ENCODE results near the gene TARBP2. TPM values are rescaled to one million over a fixed set of nuclear protein-coding genes. Genes with fewer than 3 reads are reported as not detected.

TARBP2 gene
- total RNA-seq, 1 donor from 2014 or later, result 59.4 TPM

- Histone ChIP-seq H3K27me3 (ENCODE audit: control insufficient read depth, insufficient read depth, low read length) (no peaks in the 10 kb centered on the region), H3K4me3 (ENCODE audit: low read depth, low read length) (no peak overlapping the region), H3K36me3 (ENCODE audit: control insufficient read depth, insufficient read depth, low read length) (peaks cover 2% of the 10 kb centered on the region)
- no peak for TF ChIP-seq CTCF (IDR thresholded peaks at IDR 0.05; ENCODE audit: insufficient read depth, low read length, poor library complexity, severe bottlenecking)
- no peak for DNase-seq (ENCODE audit: low read depth)
These were observed 11.7 kb upstream of the TARBP2 start for GRCh38 chr12:53489242-53489864.

GRCh38 chr12:53492188-53492587 lies 8.9 kb upstream of the TARBP2 start:
- no peak for DNase-seq (ENCODE audit: low read depth)
- H3K27me3 ChIP-seq (ENCODE audit: control insufficient read depth, insufficient read depth, low read length), result no peaks in the 10 kb centered on the region
- H3K4me3 ChIP-seq (ENCODE audit: low read depth, low read length), result peak overlapping the region; percentile 43
- H3K36me3 ChIP-seq (ENCODE audit: control insufficient read depth, insufficient read depth, low read length), result no peaks in the 10 kb centered on the region
- TF ChIP-seq CTCF (IDR thresholded peaks at IDR 0.05; ENCODE audit: insufficient read depth, low read length, poor library complexity, severe bottlenecking), result no peak

- peak overlapping the region; percentile 43 for H3K4me3 ChIP-seq (ENCODE audit: low read depth, low read length)
- DNase-seq (ENCODE audit: low read depth), result peak; percentile 67
- no peak for TF ChIP-seq CTCF (IDR thresholded peaks at IDR 0.05; ENCODE audit: insufficient read depth, low read length, poor library complexity, severe bottlenecking)
- H3K27me3 ChIP-seq (ENCODE audit: control insufficient read depth, insufficient read depth, low read length), result no peaks in the 10 kb centered on the region
- H3K36me3 ChIP-seq (ENCODE audit: control insufficient read depth, insufficient read depth, low read length), result no peaks in the 10 kb centered on the region
These were observed 8.1 kb upstream of the TARBP2 start for GRCh38 chr12:53492830-53493609.

- Histone ChIP-seq H3K36me3 (ENCODE audit: control insufficient read depth, insufficient read depth, low read length) (no peaks in the 10 kb centered on the region), H3K27me3 (ENCODE audit: control insufficient read depth, insufficient read depth, low read length) (no peaks in the 10 kb centered on the region), H3K4me3 (ENCODE audit: low read depth, low read length) (peak overlapping the region; percentile 43)
- TF ChIP-seq CTCF (IDR thresholded peaks at IDR 0.05; ENCODE audit: insufficient read depth, low read length, poor library complexity, severe bottlenecking), result no peak
- no peak for DNase-seq (ENCODE audit: low read depth)
These were observed 7.3 kb upstream of the TARBP2 start for GRCh38 chr12:53493610-53494391.

- no peaks in the 10 kb centered on the region for H3K36me3 ChIP-seq (ENCODE audit: control insufficient read depth, insufficient read depth, low read length)
- H3K27me3 ChIP-seq (ENCODE audit: control insufficient read depth, insufficient read depth, low read length), result no peaks in the 10 kb centered on the region
- DNase-seq (ENCODE audit: low read depth), result no peak
- H3K4me3 ChIP-seq (ENCODE audit: low read depth, low read length), result no peak overlapping the region
- no peak for TF ChIP-seq CTCF (IDR thresholded peaks at IDR 0.05; ENCODE audit: insufficient read depth, low read length, poor library complexity, severe bottlenecking)
These were observed 5.0 kb upstream of the TARBP2 start for GRCh38 chr12:53495903-53496751.

Data from kidney epithelial cell (primary cell).